Stimulated activated naive CD4-positive, alpha-beta T cell (primary cell): ENCODE data around the gene UTF1.
"Not testable (repeated sequence)": the region's sequence is repeated elsewhere in the genome, so short reads cannot be mapped to it uniquely, and the experiment has no call there.

Experiments
- DNase-seq, 6 experiments: peaks; one replicate each; lab custom pipeline; 2025; lab: John Stamatoyannopoulos, UW

UTF1 gene

GRCh38 chr10:133265052-133265451 is 35.0 kb downstream of the UTF1 start:
- not testable (repeated sequence) for DNase-seq

- DNase-seq, result no peak
Measured at GRCh38 chr10:133266056-133266795, 36.2 kb downstream of the UTF1 start.

- no peak for DNase-seq
Measured at GRCh38 chr10:133267293-133267692, 37.3 kb downstream of the UTF1 start.

GRCh38 chr10:133267829-133268228 is 37.8 kb downstream of the UTF1 start:
- DNase-seq, result no peak

GRCh38 chr10:133268532-133268931 is 38.5 kb downstream of the UTF1 start:
- DNase-seq, result no peak

GRCh38 chr10:133269367-133269766 is 39.4 kb downstream of the UTF1 start:
- no peak for DNase-seq

- DNase-seq, result no peak
Measured at GRCh38 chr10:133270204-133270603, 40.2 kb downstream of the UTF1 start.

- no peak for DNase-seq
Measured at GRCh38 chr10:133270773-133271297, 40.8 kb downstream of the UTF1 start.

GRCh38 chr10:133271521-133272300 is 41.7 kb downstream of the UTF1 start:
- DNase-seq, result no peak

GRCh38 chr10:133272301-133272963 is 42.4 kb downstream of the UTF1 start:
- DNase-seq, result no peak

- no peak for DNase-seq
Measured at GRCh38 chr10:133272964-133273420, 43.0 kb downstream of the UTF1 start.

GRCh38 chr10:133273534-133274143 is 43.6 kb downstream of the UTF1 start:
- no peak for DNase-seq

- peak; percentile 75 to 84 (median 80) for DNase-seq
Measured at GRCh38 chr10:133274751-133275683, 45.0 kb downstream of the UTF1 start.

GRCh38 chr10:133275684-133276092 is 45.7 kb downstream of the UTF1 start:
- peak; percentile 19 to 49 (median 32) for DNase-seq

- no peak for DNase-seq
Measured at GRCh38 chr10:133276100-133276434, 46.0 kb downstream of the UTF1 start.

- peak in 5 of 6 experiments; percentile 31 to 61 (median 61) for DNase-seq
Measured at GRCh38 chr10:133276435-133277201, 46.6 kb downstream of the UTF1 start, which contains the start of gene ADAM8. Gene ADAM8 (minus strand): TSS chr10:133276868. CDS start chr10:133276817, 51 bp downstream.

GRCh38 chr10:133277277-133277992 is 47.4 kb downstream of the UTF1 start:
- DNase-seq, result no peak

- no peak for DNase-seq
Measured at GRCh38 chr10:133277993-133278576, 48.1 kb downstream of the UTF1 start.
